ENCODE measurements around the gene TXNRD3.
A peak's percentile ranks its signal among the peaks of the same experiment; 100 is the strongest.
"Not testable (repeated sequence)": the region's sequence is repeated elsewhere in the genome, so short reads cannot be mapped to it uniquely, and the experiment has no call there.

TXNRD3 gene

GRCh38 chr3:126617571-126617970 is 37.4 kb downstream of the TXNRD3 start:
- Mint-ChIP-seq H3K9me3 (no peaks in the 10 kb centered on the region), H3K4me3 (no peak overlapping the region), H3K36me3 (ENCODE audit: insufficient read depth) (peaks cover 3% of the 10 kb centered on the region), H3K27ac (no peak overlapping the region), H3K27me3 (peaks cover 10 to 21% of the 10 kb centered on the region in 2 donors), H3K4me1 (ENCODE audit: low read depth in 2 of 2) (peaks cover 6 to 13% of the 10 kb centered on the region in 2 donors)
- no peak for DNase-seq
- no peak for ATAC-seq (replicated peaks)

- ATAC-seq (replicated peaks) (no peak), DNase-seq (no peak)
- H3K36me3 Mint-ChIP-seq (ENCODE audit: insufficient read depth), result peaks cover 3% of the 10 kb centered on the region
- H3K27ac Mint-ChIP-seq, result no peak overlapping the region
- no peaks in the 10 kb centered on the region for H3K9me3 Mint-ChIP-seq
- H3K4me1 Mint-ChIP-seq (ENCODE audit: low read depth in 2 of 2), result peaks cover 10 to 19% of the 10 kb centered on the region in 2 donors
- peaks cover 10 to 21% of the 10 kb centered on the region in 2 donors for H3K27me3 Mint-ChIP-seq
- no peak overlapping the region for H3K4me3 Mint-ChIP-seq
Measured at GRCh38 chr3:126616931-126617330, 38.0 kb downstream of the TXNRD3 start.

GRCh38 chr3:126613479-126614188 is 41.3 kb downstream of the TXNRD3 start:
- H3K4me3 Mint-ChIP-seq, result peak overlapping the region; percentile 0 to 45
- peaks cover 3% of the 10 kb centered on the region for H3K36me3 Mint-ChIP-seq (ENCODE audit: insufficient read depth)
- peak; percentile 79 for ATAC-seq (replicated peaks)
- peaks cover 10 to 19% of the 10 kb centered on the region in 2 donors for H3K4me1 Mint-ChIP-seq (ENCODE audit: low read depth in 2 of 2)
- peak overlapping the region in 1 of 2 donors; percentile 55 for H3K27ac Mint-ChIP-seq
- peak in 1 of 3 experiments; percentile 8 for DNase-seq
- H3K9me3 Mint-ChIP-seq, result no peaks in the 10 kb centered on the region
- peaks cover 5 to 6% of the 10 kb centered on the region in 2 donors for H3K27me3 Mint-ChIP-seq

GRCh38 chr3:126612479-126613205 is 42.3 kb downstream of the TXNRD3 start:
- ATAC-seq (replicated peaks) (peak; percentile 40), DNase-seq (no peak)
- Mint-ChIP-seq H3K27ac (peak overlapping the region; percentile 7 to 55), H3K27me3 (peaks cover 0 to 9% of the 10 kb centered on the region in 2 donors), H3K4me3 (peak overlapping the region in 1 of 2 donors; percentile 45), H3K9me3 (no peaks in the 10 kb centered on the region), H3K4me1 (ENCODE audit: low read depth in 2 of 2) (peaks cover 10 to 20% of the 10 kb centered on the region in 2 donors), H3K36me3 (ENCODE audit: insufficient read depth) (no peaks in the 10 kb centered on the region)

- Mint-ChIP-seq H3K27me3 (peaks cover 0 to 9% of the 10 kb centered on the region in 2 donors), H3K9me3 (no peaks in the 10 kb centered on the region), H3K4me1 (ENCODE audit: low read depth in 2 of 2) (peaks cover 13 to 27% of the 10 kb centered on the region in 2 donors), H3K27ac (no peak overlapping the region), H3K36me3 (ENCODE audit: insufficient read depth) (no peaks in the 10 kb centered on the region), H3K4me3 (no peak overlapping the region)
- no peak for ATAC-seq (replicated peaks)
- DNase-seq, result no peak
Measured at GRCh38 chr3:126609909-126610308, 45.0 kb downstream of the TXNRD3 start.

- Mint-ChIP-seq H3K27ac (peak overlapping the region; percentile 41 to 80), H3K9me3 (no peaks in the 10 kb centered on the region), H3K27me3 (peaks cover 0 to 21% of the 10 kb centered on the region in 2 donors), H3K4me1 (ENCODE audit: low read depth in 2 of 2) (peaks cover 6 to 12% of the 10 kb centered on the region in 2 donors), H3K36me3 (ENCODE audit: insufficient read depth) (no peaks in the 10 kb centered on the region), H3K4me3 (peak overlapping the region in 1 of 2 donors; percentile 19)
- DNase-seq, result peak; percentile 9 to 45 (median 18)
- peak; percentile 97 for ATAC-seq (replicated peaks)
Measured at GRCh38 chr3:126607214-126607908, 47.6 kb downstream of the TXNRD3 start.

- ATAC-seq (replicated peaks) (no peak), DNase-seq (no peak)
- Mint-ChIP-seq H3K27ac (no peak overlapping the region), H3K36me3 (ENCODE audit: insufficient read depth) (no peaks in the 10 kb centered on the region), H3K9me3 (no peaks in the 10 kb centered on the region), H3K27me3 (peaks cover 5 to 35% of the 10 kb centered on the region in 2 donors), H3K4me1 (ENCODE audit: low read depth in 2 of 2) (peaks cover 4 to 8% of the 10 kb centered on the region in 2 donors), H3K4me3 (no peak overlapping the region)
Measured at GRCh38 chr3:126606001-126606400, 48.9 kb downstream of the TXNRD3 start.

GRCh38 chr3:126604691-126605090 is 50.2 kb downstream of the TXNRD3 start:
- H3K36me3 Mint-ChIP-seq (ENCODE audit: insufficient read depth), result no peaks in the 10 kb centered on the region
- no peaks in the 10 kb centered on the region for H3K9me3 Mint-ChIP-seq
- peaks cover 4 to 8% of the 10 kb centered on the region in 2 donors for H3K4me1 Mint-ChIP-seq (ENCODE audit: low read depth in 2 of 2)
- DNase-seq, result no peak
- H3K27ac Mint-ChIP-seq, result no peak overlapping the region
- no peak overlapping the region for H3K4me3 Mint-ChIP-seq
- no peak for ATAC-seq (replicated peaks)
- peaks cover 12 to 43% of the 10 kb centered on the region in 2 donors for H3K27me3 Mint-ChIP-seq

GRCh38 chr3:126599101-126599500 is 55.8 kb downstream of the TXNRD3 start:
- H3K27me3 Mint-ChIP-seq, result peaks cover 12 to 47% of the 10 kb centered on the region in 2 donors
- no peak overlapping the region for H3K4me3 Mint-ChIP-seq
- ATAC-seq (replicated peaks) (no peak), DNase-seq (no peak)
- H3K9me3 Mint-ChIP-seq, result no peaks in the 10 kb centered on the region
- H3K4me1 Mint-ChIP-seq (ENCODE audit: low read depth in 2 of 2), result no peaks in the 10 kb centered on the region
- H3K27ac Mint-ChIP-seq, result no peak overlapping the region
- H3K36me3 Mint-ChIP-seq (ENCODE audit: insufficient read depth), result peaks cover 3% of the 10 kb centered on the region

- H3K4me1 Mint-ChIP-seq (ENCODE audit: low read depth in 2 of 2); H3K4me3 Mint-ChIP-seq; H3K27ac Mint-ChIP-seq; DNase-seq; ATAC-seq (replicated peaks); H3K36me3 Mint-ChIP-seq (ENCODE audit: insufficient read depth); H3K9me3 Mint-ChIP-seq: not testable (repeated sequence)
- peaks cover 15 to 41% of the 10 kb centered on the region in 2 donors for H3K27me3 Mint-ChIP-seq
Measured at GRCh38 chr3:126595479-126595878, 59.4 kb downstream of the TXNRD3 start.

GRCh38 chr3:126591515-126591914 is 63.4 kb downstream of the TXNRD3 start:
- peaks cover 44 to 59% of the 10 kb centered on the region in 2 donors for H3K27me3 Mint-ChIP-seq
- not testable (repeated sequence) for H3K27ac Mint-ChIP-seq; ATAC-seq (replicated peaks)

GRCh38 chr3:126582311-126582710 is 72.6 kb downstream of the TXNRD3 start:
- ATAC-seq (replicated peaks), result no peak
- no peak for DNase-seq
- Mint-ChIP-seq H3K4me1 (ENCODE audit: low read depth in 2 of 2) (no peaks in the 10 kb centered on the region), H3K36me3 (ENCODE audit: insufficient read depth) (no peaks in the 10 kb centered on the region), H3K27me3 (peaks cover 36 to 44% of the 10 kb centered on the region in 2 donors), H3K9me3 (no peaks in the 10 kb centered on the region), H3K27ac (no peak overlapping the region), H3K4me3 (no peak overlapping the region)

More at GRCh38 chr3:126591515-126591914, 63.4 kb downstream of the TXNRD3 start:
- not testable (repeated sequence) for H3K4me3 Mint-ChIP-seq; H3K36me3 Mint-ChIP-seq (ENCODE audit: insufficient read depth); H3K9me3 Mint-ChIP-seq; DNase-seq; H3K4me1 Mint-ChIP-seq (ENCODE audit: low read depth in 2 of 2)

GRCh38 chr3:126581569-126581968 is 73.4 kb downstream of the TXNRD3 start:
- Mint-ChIP-seq H3K4me1 (ENCODE audit: low read depth in 2 of 2) (no peaks in the 10 kb centered on the region), H3K27ac (no peak overlapping the region), H3K4me3 (no peak overlapping the region), H3K27me3 (peaks cover 43 to 44% of the 10 kb centered on the region in 2 donors), H3K9me3 (no peaks in the 10 kb centered on the region), H3K36me3 (ENCODE audit: insufficient read depth) (no peaks in the 10 kb centered on the region)
- ATAC-seq (replicated peaks) (no peak), DNase-seq (no peak)

All from effector memory CD8-positive, alpha-beta T cell (primary cell).